GM21381 (cell line): ENCODE data around the gene PLN.

ENCODE experiments used
- ATAC-seq: cut with Tn5 transposase; IDR thresholded peaks from one replicate; pipeline ENCODE4 v1.9.1; 2021; ENCODE audit warnings: mild to moderate bottlenecking, moderate library complexity; ENCODE audit not compliant: unreplicated experiment

The PLN gene

DNA sequence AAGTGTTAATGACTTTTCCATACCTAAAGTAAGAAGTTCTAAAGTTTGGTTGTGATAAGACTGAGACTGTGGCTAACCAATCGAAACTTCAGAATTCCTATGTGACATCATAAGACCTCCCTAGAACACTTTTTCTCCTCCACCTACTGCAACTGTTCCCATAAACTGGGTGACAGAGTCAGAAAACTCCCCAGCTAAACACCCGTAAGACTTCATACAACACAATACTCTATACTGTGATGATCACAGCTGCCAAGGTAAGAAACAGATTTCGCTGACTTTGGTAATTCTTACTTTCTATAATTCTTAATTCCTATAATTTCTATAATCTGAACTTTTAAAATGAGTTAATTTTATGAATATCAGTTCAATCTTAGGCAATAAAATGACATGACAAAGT, at the start of gene PLN:
Gene PLN, plus strand, starts transcription at position 161 of the 400 bp plus-strand sequence. CDS start 10,626 bp downstream, outside the sequence.
- ATAC-seq = no peak

DNA sequence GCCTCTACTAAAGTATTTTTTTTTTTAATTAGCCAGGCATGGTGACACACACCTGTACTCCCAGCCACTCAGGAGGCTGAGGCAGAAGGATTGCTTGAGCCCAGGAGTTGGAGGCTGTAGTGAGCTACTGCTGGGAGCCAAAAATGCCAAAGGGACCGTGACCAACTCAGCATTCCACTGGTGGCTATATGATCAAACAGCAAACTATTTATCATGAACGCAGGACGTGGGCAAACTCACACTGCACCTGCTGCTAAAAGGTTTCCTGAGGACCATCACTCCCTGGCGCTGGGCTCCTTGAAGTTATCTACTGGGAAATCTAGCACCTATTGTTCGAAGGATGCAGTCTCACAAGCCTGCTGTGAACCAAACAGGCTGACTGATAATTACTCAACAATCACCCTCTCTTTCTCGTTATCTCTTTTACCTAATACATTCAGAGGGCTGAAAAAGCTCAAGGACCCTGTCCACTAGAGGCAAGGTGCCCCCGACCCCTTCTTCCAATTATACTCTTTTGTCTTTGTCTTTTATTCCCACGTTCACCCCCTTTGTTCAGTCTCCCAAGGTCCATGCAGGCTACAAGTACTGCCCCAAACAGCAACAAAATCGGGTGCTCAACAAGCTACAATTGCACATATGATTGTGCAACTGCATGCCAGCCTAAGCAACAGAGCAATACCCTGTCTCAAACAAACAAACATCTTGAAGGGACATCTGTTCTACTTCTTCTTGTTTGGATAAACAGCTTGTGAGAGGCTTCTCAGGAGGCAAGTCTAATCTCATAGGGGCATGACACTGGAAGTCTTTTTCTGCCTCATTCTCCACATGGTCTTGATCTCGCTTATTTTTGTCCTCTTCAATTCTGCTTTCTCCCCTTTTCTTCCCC, 47.7 kb upstream of the PLN start:
- no peak for ATAC-seq

DNA sequence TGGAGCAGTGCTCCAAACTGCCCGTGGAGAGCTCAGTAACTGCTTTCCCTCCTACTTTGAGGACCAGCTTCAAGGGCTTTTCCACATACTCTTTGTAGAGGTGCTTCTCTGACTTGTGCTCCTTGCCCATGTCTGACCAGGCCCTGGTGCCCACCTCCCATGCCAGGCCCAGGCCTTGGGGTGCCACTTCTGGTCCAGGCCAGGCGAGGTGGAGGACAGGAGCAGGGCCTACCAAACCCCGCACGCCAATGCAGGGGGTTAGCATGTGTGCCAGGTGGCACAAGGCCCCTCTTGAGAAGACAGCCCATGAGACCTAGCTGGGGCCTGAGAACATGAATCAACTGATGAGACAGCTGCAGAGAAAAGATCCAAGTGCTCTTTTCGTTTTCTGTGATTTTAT, 47.0 kb upstream of the PLN start:
- no peak for ATAC-seq

DNA sequence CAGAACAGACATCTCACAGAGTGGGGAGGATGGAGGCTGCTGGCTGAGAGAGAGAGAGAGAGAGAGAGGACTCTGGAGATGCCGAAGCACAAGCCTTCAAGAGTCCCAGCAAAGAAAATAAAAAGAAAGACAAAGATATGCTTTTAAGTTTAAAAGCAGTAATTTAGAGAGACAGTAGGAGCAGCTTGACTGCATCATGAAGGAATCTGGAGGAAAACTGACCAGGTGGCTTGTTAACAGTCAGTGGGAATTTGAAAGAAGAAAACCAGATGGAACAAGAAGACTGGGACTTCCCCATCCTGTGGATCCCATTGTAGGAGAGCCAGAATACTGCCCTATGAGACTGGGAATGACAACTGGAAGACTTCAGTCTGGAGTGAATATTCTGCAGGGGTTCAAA, 46.3 kb upstream of the PLN start:
- no peak for ATAC-seq

DNA sequence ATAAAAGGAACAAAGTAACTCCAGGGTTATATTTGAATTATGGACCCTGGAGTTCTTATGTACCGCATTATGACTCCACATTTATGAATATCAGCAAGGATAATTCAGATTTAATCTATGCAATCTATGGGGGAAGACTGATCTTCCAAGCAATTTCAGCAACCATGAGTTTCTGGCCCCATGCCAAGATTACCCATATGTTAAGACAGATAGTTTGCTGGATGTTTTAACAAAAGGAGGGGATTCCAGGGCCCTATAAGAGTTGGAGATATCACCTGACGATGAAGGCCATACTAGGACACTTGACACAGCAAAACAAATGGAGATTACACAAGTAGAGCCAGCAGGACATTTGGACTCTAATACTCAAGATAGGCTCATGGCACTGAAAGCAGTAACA, 45.9 kb upstream of the PLN start:
- ATAC-seq = no peak

DNA sequence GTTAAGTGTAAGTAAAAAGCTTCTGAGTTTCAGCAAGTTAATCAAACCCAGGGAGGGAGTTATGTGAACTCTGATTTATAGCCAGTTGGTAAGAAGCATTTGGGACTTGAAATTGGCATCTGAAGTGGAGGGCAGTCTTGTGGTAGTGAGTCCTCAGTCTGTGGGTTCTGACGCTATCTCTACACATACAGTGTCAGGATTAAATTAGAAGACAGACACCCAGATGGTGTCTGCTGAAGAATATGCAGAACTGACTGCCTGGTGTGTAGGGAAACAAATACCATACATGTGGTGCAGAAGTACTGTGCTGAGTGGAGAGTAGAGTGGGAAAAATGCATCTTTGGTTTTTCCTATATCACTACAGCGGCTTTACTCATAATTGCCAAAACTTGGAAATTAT, 43.5 kb upstream of the PLN start:
- ATAC-seq = no peak

DNA sequence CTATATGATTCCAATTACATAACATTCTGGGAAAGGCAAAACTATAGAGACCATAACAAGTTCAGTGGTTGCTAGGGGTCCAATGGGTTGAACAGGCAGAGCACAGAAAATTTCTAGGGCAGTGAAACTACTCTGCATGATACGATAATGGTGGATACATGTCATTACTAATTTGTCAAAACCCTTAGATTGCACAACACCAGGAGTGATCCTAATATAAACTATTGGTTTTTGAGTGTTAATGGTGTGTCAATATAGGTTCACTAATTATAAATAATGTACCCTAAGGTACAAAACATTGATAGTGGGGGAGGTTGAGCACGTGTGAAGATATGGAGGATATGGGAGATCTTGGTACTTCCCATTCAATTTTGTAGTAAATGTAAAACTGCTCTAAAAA, 42.4 kb upstream of the PLN start:
- no peak for ATAC-seq

DNA sequence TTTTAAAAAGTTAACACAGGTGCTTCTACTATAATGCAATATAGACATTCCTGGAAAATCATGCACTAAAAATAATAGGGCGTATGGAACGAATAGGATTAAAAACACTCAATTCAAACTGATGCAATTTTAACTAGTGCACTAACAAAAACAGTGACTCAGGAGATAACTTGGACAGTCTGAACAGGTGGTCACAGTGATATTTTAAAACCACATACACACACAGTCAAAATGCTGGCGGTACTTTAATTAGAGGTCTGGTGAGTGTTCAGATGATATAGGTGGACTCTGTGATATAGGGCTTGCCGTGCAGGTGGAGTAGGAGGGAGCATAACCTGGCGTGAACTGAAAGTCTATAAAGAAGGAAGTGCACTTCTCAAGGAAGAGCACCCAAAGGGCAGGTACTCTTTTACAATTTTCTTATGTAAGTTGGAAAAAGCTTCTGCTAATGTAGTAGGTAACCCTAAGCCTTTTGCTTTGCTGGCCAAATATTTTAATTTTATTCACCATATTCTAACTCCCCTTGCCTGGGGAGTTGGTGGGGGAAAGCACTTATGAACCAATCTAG, 41.9 kb upstream of the PLN start:
- no peak for ATAC-seq

DNA sequence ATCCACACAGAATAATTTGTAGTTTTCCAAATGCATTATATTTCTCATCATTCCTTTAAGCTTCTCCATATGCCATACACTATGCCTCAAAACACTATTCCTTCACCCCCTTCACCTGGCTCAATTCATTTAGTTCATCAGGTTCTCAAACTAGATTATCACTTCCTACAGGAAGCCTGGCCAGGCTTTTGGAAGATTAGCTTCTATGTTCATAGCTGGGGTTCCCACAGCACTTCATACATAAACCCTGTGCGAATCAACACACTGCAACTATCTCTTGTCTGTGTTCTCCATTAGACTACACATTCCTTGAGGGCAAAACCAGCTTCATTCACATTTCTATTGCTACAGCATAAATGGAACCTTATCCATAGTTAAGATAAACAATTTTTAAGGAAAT, 40.5 kb upstream of the PLN start:
- no peak for ATAC-seq

DNA sequence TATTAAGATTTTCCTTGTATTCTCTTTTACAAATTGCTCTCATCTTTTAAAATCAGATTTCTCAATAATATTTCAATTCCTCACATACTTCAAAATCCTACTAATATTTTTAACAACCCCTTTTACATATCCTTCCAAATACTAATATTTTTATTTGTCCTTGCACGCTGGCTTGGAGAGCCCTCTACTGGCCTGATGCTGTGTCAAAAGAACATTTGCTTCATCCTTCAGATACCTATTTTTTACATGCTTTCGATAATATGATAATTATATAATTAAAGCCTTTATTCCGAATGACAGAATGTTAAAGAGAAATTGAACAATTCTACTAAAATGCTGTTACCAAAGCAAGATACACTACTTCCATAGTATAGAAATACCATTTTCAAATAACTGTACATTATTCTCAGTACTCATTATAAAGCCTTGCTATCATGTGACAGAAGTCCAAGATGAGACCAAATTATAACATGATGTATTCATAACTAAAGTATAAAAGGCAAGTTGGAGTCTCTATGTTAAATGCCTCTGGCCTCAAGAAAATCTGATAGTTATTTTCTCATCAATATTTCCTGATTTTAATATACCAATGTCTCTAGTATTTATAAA, 39.0 kb upstream of the PLN start:
- ATAC-seq = no peak

DNA sequence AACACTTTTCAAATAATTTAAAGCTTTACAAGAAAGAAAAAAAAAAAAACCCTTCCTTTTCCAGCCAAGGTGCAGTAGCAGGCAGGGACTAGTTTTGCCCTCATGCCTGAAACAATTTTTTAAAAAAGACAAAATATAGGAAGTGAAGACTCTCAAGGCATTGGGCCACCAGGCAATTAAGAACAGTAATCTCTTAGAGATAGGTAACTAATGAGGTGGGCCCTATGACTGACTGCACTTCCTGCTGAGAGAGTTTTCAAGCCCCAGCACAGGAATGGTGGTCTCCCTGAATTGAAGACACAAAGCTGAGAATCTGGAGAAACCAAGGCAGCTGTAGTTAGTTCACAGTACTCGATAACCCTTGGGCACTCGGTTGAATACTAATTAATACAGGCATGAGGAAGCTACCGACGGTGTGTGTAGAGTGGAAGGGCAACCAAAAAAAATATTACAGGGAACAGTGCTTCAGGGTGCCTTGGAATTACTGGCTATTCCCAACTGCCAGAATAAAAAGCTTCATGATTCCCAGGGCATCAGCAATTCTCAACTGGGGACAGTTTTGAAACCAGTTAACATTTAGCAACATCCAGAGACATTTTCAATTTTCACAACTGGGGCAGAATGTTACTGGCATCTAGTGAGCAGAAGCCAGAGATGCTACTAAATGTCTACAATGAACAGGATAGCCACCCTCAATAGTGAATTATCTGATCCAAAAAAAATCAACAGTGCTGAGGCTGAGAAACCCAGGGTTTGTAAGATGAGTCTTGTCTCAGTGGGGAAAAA, 36.0 kb upstream of the PLN start:
- no peak for ATAC-seq

DNA sequence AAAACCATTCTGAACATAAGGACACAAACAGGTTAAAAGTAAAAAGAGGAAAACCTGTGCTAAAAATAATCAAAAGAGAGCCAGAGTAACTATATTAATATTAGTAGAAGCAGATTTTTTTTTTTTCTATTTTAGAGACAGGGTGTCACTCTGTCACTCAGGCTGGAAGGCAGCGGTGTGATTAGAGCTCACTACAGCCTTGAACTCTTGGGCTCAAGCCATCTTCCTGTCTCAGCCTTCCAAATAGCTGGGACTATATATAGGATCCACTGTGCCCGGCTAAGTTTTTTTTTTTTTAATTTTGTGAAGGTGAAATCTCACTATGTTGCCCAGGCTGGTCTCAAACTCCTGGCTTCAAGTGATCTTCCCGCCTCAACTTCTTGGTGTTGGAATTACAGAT, 33.4 kb upstream of the PLN start:
- ATAC-seq = no peak

DNA sequence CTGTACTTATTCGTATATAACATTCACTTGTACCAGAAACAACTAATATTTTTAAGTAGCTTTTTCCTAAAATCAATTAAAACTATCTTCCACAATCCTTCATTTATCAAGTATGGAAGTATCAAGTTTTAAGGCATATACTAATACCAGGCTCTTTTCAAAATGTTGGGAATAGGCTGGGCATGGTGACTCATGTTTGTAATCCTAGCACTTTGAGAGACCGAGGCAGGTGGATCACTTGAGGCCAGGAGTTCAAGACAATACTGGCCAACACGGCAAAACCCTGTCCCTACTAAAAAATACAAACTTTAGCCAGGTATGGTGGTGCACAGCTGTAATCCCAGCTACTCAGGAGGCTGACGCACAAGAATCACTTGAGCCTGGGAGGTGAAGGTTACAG, 25.7 kb upstream of the PLN start:
- no peak for ATAC-seq

DNA sequence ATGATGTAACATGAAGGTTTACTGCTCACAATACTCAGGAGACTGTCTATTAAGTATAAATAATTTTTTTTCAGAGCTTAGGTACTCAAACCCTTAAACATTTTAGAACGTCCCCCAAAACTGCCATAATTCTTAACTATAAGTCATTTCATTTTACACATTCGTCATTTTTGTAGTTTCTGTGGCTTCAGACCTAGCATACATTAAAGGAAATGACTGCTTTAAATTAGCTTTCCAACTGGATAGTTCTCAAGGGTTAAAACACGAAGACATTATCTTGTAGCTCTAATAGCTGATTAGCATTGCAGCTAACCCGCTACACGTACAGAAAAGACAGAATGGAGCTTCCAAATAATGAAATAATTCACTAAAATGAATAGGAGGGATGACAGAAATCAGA, 24.9 kb upstream of the PLN start:
- no peak for ATAC-seq

DNA sequence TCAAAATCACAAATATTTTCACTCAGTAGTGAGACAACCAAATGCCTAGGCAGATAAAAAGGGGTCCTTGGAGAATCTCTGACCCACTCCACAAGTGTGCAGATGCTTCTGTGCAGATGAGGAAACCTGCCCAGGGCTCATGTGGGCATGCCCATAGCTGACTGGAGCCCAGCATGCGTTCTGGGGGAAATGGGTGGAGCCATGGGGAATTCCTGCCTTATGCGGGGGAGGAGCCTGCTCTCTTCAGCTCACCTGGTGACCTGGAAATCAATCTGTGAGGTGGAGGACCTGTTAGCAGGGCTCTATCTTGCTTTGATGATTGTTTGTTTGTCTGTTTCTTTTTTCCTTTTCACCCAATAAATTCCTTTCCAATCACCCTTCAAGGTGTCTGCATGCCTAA, 23.4 kb upstream of the PLN start:
- no peak for ATAC-seq

DNA sequence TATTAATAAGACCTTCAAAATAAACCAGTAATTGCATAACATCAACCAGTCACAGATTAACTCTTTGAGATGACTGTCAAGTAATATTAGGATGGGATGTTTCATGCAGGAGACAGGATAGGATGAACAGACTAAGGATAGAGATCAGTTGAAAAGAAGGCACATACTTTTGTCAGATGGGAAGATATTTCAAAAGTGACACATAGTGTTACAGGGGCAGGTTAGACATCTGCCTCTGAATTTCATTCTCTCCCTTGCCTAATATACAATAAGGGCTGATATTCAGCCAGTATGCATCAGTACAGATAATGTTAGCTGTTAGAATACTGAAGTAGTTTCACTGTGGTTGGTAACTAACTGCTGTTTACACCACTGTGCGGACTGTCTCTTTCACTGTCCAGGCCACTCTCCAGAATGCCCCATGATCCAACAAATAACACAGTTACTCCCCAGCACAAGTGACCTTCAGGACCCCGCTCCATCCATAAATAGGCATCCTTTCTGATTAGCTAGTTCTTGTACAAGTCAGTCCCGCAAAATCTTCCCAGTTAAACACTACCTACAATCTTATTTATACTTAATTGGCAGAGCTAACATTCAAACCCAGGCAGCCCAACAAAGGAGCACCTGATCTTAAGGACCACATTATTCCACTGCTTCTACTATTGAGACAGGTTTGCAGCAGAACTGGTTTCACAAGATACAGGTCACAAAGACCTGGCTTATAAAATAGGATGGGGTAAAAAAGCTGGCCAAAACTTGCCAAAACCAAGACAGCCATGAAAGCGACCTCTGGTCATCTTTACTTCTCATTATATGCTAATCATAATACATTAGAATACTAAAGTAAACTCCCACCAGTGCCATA, 21.9 kb upstream of the PLN start:
- ATAC-seq = no peak

DNA sequence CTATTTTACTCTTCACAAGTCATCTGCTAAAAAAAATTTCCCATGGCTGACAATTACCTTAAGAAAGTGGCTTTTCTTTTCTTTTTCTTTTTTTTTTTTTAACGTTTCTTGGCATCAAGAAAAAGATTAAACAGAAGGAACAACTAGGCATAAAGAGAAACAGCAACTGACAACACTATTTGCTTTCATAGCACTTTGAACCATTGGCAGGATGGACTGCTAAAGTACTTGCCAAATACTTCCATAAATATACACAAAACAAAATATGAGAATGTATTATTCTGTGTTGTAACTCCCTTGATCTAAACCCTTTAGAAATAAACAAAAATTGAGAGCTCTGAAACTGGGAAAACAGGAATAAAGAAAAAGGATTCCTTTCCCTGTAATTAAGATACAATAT, 20.0 kb upstream of the PLN start:
- no peak for ATAC-seq

DNA sequence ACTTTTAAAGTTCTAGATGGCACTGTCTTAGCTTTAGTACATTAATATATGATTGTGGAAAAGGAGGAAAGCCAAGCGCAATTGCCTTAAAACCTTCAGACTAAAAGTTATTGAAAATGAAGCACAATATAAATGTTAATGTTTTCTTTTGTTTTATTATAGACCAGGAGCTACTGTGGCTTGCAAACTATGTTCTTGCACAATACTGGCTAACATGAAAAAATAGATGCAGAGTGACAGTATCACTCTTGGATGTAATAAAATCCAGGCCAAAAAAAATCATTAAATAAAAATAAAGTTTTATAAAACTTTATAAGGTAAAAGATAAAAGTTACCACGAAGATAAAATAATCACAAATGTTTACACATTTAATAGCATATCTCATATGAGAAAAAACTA, 18.3 kb upstream of the PLN start:
- no peak for ATAC-seq

DNA sequence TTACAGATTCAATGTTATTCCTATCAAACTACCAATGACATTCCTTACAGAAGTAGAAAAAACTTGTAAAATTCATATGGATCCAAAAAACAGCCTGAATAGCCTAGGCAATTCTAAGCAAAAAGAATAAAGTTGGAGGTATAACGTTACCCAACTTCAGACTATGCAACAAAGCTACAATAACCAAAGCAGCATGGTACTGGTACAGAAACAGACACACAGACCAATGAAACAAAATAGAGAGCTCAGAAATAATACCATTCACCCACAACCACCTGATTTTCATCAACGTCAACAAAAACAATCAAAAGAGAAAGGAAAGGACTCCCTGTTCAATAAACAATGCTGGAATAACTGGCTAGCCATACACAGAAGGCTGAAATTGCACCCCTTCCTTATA, 17.2 kb upstream of the PLN start:
- ATAC-seq = no peak

DNA sequence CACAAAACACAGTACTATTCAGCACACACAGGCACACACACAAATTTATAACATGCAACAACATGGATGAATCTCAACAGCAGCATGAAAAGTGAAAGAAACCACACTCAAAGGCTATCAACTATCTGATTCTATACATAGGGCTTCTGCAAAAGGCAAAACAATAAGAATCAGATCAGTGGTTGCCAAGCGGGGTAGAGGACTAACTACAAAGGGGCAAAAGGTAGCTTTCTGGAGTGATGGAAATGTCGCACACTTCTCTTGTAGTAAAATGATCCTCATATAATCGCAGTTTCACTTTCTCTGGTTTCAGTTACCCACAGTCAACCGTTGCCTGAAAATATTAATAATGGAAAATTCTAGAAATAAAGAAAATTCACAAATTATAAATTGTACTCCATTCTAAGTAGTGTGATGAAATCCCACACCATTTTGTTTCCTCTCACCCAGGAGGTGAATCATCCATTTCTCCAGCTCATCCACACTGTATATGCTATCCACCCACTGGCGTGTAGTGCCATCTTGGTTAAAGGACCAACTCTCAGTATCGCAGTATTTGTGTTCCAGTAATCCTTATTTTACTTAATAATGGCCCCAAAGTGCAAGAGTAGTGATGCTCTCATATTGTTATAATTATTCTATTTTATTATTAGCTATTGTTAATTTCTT, 12.8 kb upstream of the PLN start:
- no peak for ATAC-seq
